Thyroid gland (tissue), 4 donors: ENCODE results near the gene CD300LG. TPM values are rescaled to one million over a fixed set of nuclear protein-coding genes. Genes with fewer than 3 reads are reported as not detected.

Experiments used
- DNase-seq, 2 donors: peaks; one replicate each; pipeline ENCODE4 v3.0.0-alpha.2; 2019
- H3K27ac ChIP-seq, 3 donors: fragments of 200-600 bp; sonication (generic); 1 replicate in 2 of 3; 2 replicates in 1 of 3; pipeline ENCODE4 v1.5.1; 2016 to 2019; ENCODE audit warnings: mild to moderate bottlenecking in 1 of 3, moderate library complexity in 1 of 3
- H3K27me3 ChIP-seq: fragments of 200-600 bp; sonication (generic); one replicate; pipeline ENCODE4 v1.5.1; 2019
- H3K36me3 ChIP-seq, 2 donors: fragments of 200-600 bp; sonication (generic); one replicate each; pipeline ENCODE4 v1.5.1; 2016 to 2019
- H3K4me1 ChIP-seq, 2 donors: fragments of 200-600 bp; sonication (generic); one replicate each; pipeline ENCODE4 v1.5.1; 2017 to 2019
- H3K4me3 ChIP-seq, 3 donors: fragments of 200-600 bp; sonication (generic); replicated peaks in 1 of 3; 1 replicate in 2 of 3; 2 replicates in 1 of 3; pipeline ENCODE4 v1.5.1; 2016; ENCODE audit warnings: mild to moderate bottlenecking in 1 of 3
- H3K9me3 ChIP-seq: fragments of 200-600 bp; sonication (generic); one replicate; pipeline ENCODE4 v1.5.1; 2017
- POLR2A ChIP-seq, 2 donors: fragments of 450-650 bp; IDR thresholded peaks; one replicate each; pipeline ENCODE4 v1.6.1; 2017; ENCODE audit warnings: antibody characterized with exemption in 2 of 2, mild to moderate bottlenecking in 2 of 2, moderate library complexity in 1 of 2
- WGBS, 2 donors: methylation state at CpG; one replicate each; pipeline ENCODE4 v1.1.5; 2017; 5-methylcytosine and 5-hydroxymethylcytosine counted together
- intact Hi-C: fragments of 100-400 bp; cut with DNase I; formaldehyde crosslinking; loops from one replicate; pipeline ENCODE4 v1.15.1; 2023
- total RNA-seq, 4 donors: library from RNA; depleted of rRNA; stranded (reverse); fragments of >200 nt; gene quantifications; one replicate each; pipeline ENCODE4 v1.2.3, GENCODE V29; 2016
- TF ChIP-seq, protein P1 (sequence below), 6 experiments: fragments of 200-600 bp in 3 of 6; fragments of 450-650 bp in 3 of 6; sonication (generic) in 3 of 6; IDR thresholded peaks; one replicate each; pipeline ENCODE4 v1.5.1; 2016 to 2019; ENCODE audit warnings: antibody characterized with exemption in 6 of 6, mild to moderate bottlenecking in 2 of 6, inconsistent platforms in 1 of 6, moderate library complexity in 1 of 6

The CD300LG gene
- total RNA-seq, 4 donors from 2014 or later, result 1.5 to 22.5 (median 2.2) TPM

DNA sequence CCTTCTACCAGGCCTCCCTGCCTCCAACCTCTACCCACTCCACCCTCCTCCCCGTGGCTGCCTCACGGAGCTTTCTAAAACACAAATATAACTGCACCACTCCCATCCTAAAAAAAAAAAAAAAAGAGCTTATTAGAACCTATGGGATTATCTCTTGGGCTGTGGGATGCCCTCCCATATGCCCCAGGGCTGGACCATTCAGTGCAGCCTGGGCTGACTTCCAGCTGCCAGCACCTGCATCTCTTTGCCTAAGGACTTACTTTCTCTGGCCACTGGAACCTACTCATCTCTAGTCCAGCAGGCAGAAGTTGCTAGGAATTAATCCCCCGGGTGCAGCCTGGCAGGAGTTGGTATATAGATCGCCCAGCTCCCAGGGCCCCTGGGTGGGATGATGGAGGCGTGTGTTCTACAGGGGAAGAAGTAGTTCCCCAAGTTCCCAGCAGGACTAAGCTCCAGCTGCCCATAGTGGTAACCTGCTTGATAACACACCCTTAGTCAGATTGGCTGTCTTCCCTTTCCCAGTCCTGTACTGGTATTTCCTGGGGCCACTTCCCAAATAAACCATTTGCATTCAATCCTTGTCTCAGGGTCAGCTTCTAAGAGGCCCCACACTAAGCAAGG is 24.3 kb upstream of the CD300LG start:
- 94 to 97% methylated on average over 5 of the region's 5 CpGs for WGBS, 2 donors
- DNase-seq, result no peak
- Histone ChIP-seq H3K27ac (peak overlapping the region in 2 of 3 donors; percentile 32 to 33), H3K9me3 (no peaks in the 10 kb centered on the region), H3K27me3 (no peaks in the 10 kb centered on the region), H3K36me3 (no peaks in the 10 kb centered on the region), H3K4me3 (no peak overlapping the region), H3K4me1 (peaks cover 0 to 5% of the 10 kb centered on the region in 2 donors)
- intact Hi-C loops, result no loop called here
- TF ChIP-seq, protein P1, sequence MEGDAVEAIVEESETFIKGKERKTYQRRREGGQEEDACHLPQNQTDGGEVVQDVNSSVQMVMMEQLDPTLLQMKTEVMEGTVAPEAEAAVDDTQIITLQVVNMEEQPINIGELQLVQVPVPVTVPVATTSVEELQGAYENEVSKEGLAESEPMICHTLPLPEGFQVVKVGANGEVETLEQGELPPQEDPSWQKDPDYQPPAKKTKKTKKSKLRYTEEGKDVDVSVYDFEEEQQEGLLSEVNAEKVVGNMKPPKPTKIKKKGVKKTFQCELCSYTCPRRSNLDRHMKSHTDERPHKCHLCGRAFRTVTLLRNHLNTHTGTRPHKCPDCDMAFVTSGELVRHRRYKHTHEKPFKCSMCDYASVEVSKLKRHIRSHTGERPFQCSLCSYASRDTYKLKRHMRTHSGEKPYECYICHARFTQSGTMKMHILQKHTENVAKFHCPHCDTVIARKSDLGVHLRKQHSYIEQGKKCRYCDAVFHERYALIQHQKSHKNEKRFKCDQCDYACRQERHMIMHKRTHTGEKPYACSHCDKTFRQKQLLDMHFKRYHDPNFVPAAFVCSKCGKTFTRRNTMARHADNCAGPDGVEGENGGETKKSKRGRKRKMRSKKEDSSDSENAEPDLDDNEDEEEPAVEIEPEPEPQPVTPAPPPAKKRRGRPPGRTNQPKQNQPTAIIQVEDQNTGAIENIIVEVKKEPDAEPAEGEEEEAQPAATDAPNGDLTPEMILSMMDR (IDR thresholded peaks at IDR 0.05), result no peak
- TF ChIP-seq POLR2A (IDR thresholded peaks at IDR 0.05), result no peak

GRCh38 chr17:43823350-43824084 is 23.5 kb upstream of the CD300LG start:
- no peaks in the 10 kb centered on the region for H3K9me3 ChIP-seq
- no peak overlapping the region for H3K4me3 ChIP-seq
- intact Hi-C loops, result no loop called here
- peaks cover 0 to 5% of the 10 kb centered on the region in 2 donors for H3K4me1 ChIP-seq
- H3K27ac ChIP-seq, result peak overlapping the region in 2 of 3 donors; percentile 33 to 56
- TF ChIP-seq, protein P1 (IDR thresholded peaks at IDR 0.05), result no peak
- no peak for TF ChIP-seq POLR2A (IDR thresholded peaks at IDR 0.05)
- no peaks in the 10 kb centered on the region for H3K27me3 ChIP-seq
- 89 to 92% methylated on average over 7 to 10 of the region's 10 CpGs for WGBS, 2 donors
- no peak for DNase-seq
- H3K36me3 ChIP-seq, result no peaks in the 10 kb centered on the region

GRCh38 chr17:43825567-43825966 is 21.4 kb upstream of the CD300LG start:
- Histone ChIP-seq H3K9me3 (no peaks in the 10 kb centered on the region), H3K27ac (no peak overlapping the region), H3K4me1 (peaks cover 0 to 5% of the 10 kb centered on the region in 2 donors), H3K36me3 (no peaks in the 10 kb centered on the region), H3K27me3 (no peaks in the 10 kb centered on the region), H3K4me3 (no peak overlapping the region)
- no peak for TF ChIP-seq POLR2A (IDR thresholded peaks at IDR 0.05)
- TF ChIP-seq, protein P1 (IDR thresholded peaks at IDR 0.05), result no peak
- intact Hi-C loops, result no loop called here
- DNase-seq, result no peak
- WGBS, 2 donors, result 89 to 94% methylated on average over 7 to 12 of the region's 12 CpGs

GRCh38 chr17:43826206-43826605 is 20.8 kb upstream of the CD300LG start:
- Histone ChIP-seq H3K36me3 (no peaks in the 10 kb centered on the region), H3K4me3 (no peak overlapping the region), H3K27ac (no peak overlapping the region), H3K27me3 (no peaks in the 10 kb centered on the region), H3K4me1 (peaks cover 0 to under 1% of the 10 kb centered on the region in 2 donors), H3K9me3 (no peaks in the 10 kb centered on the region)
- WGBS, 2 donors, result 94 to 98% methylated on average over 7 of the region's 7 CpGs
- TF ChIP-seq, protein P1 (IDR thresholded peaks at IDR 0.05), result no peak
- TF ChIP-seq POLR2A (IDR thresholded peaks at IDR 0.05), result no peak
- intact Hi-C loops, result no loop called here
- no peak for DNase-seq

DNA sequence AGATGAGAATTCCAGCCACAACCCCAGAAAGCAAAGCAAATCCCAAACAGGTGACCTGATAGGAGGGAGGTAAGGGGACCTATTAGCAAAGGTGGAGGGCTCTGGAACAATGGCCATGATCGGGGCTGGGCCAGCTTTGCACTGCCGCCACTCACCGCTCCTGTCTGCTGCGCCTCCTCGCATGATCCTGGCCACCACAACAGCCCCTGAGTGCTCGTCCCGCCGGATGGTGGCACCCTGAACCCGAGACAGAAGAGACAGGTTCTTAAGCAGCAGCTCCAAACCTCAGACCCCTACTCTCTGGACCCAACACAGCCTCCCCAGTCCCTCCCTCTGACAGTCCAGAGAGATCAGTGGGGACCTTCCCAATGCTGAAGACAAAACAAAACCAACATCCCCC is 19.4 kb upstream of the CD300LG start:
- H3K9me3 ChIP-seq, result no peaks in the 10 kb centered on the region
- no peak for TF ChIP-seq POLR2A (IDR thresholded peaks at IDR 0.05)
- H3K4me3 ChIP-seq, result no peak overlapping the region
- peaks cover 10 to 14% of the 10 kb centered on the region in 2 donors for H3K4me1 ChIP-seq
- 97 to 98% methylated on average over 9 of the region's 9 CpGs for WGBS, 2 donors
- intact Hi-C loops, result no loop called here
- no peaks in the 10 kb centered on the region for H3K27me3 ChIP-seq
- no peak for DNase-seq
- H3K36me3 ChIP-seq, result no peaks in the 10 kb centered on the region
- no peak overlapping the region for H3K27ac ChIP-seq
